Breast epithelium (tissue), 3 donors: ENCODE measurements around the gene HSH2D.

ENCODE experiments used
- POLR2A ChIP-seq: fragments of 450-650 bp; IDR thresholded peaks from one replicate; pipeline ENCODE4 v1.6.1; 2016; ENCODE audit warnings: antibody characterized with exemption, mild to moderate bottlenecking, moderate library complexity
- POLR2AphosphoS5 ChIP-seq, 3 donors: sonication (generic); formaldehyde crosslinking; IDR thresholded peaks; one replicate each; pipeline ENCODE4 v1.6.1; 2017; ENCODE audit warnings: antibody characterized with exemption in 3 of 3
- TF ChIP-seq, protein P1 (sequence below), 3 donors: fragments of 450-650 bp; IDR thresholded peaks; one replicate each; pipeline ENCODE4 v1.5.1; 2016 to 2017; ENCODE audit warnings: antibody characterized with exemption in 3 of 3, mild to moderate bottlenecking in 3 of 3, moderate library complexity in 3 of 3

DNA sequence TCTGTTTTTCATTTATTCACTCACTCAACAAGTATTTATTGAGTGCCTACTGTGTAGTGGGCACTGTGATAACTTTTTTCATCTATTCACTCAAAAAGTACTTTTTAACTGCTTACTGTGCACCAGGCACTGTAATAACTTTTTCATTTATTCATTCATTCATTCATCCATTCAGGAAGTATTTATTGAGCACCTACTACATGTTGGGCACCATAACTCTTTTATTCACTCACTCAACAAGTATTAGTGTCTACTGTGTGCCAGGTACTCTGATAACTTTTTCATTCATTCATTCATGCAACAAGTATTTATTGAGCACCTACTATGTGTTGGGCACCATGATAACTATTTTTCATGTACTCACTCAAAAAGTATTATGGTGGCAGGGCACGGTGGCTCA is 22.9 kb downstream of the HSH2D start:
- no peak for TF ChIP-seq POLR2AphosphoS5 (IDR thresholded peaks at IDR 0.05)
- TF ChIP-seq, protein P1, sequence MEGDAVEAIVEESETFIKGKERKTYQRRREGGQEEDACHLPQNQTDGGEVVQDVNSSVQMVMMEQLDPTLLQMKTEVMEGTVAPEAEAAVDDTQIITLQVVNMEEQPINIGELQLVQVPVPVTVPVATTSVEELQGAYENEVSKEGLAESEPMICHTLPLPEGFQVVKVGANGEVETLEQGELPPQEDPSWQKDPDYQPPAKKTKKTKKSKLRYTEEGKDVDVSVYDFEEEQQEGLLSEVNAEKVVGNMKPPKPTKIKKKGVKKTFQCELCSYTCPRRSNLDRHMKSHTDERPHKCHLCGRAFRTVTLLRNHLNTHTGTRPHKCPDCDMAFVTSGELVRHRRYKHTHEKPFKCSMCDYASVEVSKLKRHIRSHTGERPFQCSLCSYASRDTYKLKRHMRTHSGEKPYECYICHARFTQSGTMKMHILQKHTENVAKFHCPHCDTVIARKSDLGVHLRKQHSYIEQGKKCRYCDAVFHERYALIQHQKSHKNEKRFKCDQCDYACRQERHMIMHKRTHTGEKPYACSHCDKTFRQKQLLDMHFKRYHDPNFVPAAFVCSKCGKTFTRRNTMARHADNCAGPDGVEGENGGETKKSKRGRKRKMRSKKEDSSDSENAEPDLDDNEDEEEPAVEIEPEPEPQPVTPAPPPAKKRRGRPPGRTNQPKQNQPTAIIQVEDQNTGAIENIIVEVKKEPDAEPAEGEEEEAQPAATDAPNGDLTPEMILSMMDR (IDR thresholded peaks at IDR 0.05) = no peak
- TF ChIP-seq POLR2A = no peak
